Measurements from ENCODE around the gene CDKL1.

GRCh38 chr14:50319721-50320120, 77.0 kb downstream of the CDKL1 start:
- TF ChIP-seq POLR2A (IDR thresholded peaks at IDR 0.05) (no peak), CTCF (IDR thresholded peaks at IDR 0.05) (no peak)

Measured in testis (tissue), 2 donors.